ENCODE data around the gene RNF11. TPM values are rescaled to one million over a fixed set of nuclear protein-coding genes. Genes with fewer than 3 reads are reported as not detected.

RNF11 gene
- total RNA-seq, 2 experiments from 2014 or later: 21.5 to 22.6 TPM

DNA sequence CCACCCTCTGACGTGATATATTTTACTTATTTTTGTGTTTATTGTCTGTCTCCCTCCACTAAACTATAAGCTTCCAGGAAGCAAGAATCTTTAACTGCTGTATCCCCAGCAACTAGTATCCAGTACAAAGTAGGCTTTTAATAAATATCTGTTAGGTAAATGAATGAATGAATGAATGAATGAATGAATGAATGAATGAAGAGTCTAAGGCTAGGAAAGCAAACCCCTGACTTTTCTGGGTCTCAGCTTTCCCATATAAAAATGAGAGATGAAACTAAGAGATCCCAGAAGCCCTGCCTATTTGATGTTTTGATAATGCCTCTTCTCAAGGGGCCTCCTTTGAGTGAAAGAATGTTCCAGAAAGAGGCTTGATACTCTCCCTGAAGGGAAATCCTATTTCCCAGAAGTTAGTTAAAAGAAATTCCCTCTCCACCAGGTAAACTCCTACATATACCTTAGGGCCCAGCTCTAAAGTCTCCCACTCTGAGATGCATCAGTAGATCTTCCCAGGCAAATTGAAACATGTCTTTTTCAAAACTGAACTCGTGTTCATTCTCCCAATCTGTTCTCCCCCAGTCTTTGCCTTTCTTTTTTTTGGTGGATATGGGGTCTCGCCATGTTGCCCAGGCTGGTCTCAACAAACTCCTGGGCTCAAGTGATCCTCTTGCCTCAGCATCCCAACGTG, 86.5 kb downstream of the RNF11 start:
- Mint-ChIP-seq H3K27me3 (peaks cover 4% of the 10 kb centered on the region), H3K9me3 (no peaks in the 10 kb centered on the region), H3K4me3 (no peak overlapping the region), H3K27ac (no peak overlapping the region), H3K4me1 (ENCODE audit: low read depth) (no peaks in the 10 kb centered on the region), H3K36me3 (ENCODE audit: low read depth) (no peaks in the 10 kb centered on the region)
- CTCF ChIA-PET: interaction anchor here (1.7 kb wide), 1 partner anchor 52 kb away, joined by 3 read pairs; no protein-coding TSS in a partner anchor
- DNase-seq: no peak
- intact Hi-C loops (cut with micrococcal nuclease): no loop called here
- TF ChIP-seq, protein P1, sequence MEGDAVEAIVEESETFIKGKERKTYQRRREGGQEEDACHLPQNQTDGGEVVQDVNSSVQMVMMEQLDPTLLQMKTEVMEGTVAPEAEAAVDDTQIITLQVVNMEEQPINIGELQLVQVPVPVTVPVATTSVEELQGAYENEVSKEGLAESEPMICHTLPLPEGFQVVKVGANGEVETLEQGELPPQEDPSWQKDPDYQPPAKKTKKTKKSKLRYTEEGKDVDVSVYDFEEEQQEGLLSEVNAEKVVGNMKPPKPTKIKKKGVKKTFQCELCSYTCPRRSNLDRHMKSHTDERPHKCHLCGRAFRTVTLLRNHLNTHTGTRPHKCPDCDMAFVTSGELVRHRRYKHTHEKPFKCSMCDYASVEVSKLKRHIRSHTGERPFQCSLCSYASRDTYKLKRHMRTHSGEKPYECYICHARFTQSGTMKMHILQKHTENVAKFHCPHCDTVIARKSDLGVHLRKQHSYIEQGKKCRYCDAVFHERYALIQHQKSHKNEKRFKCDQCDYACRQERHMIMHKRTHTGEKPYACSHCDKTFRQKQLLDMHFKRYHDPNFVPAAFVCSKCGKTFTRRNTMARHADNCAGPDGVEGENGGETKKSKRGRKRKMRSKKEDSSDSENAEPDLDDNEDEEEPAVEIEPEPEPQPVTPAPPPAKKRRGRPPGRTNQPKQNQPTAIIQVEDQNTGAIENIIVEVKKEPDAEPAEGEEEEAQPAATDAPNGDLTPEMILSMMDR (IDR thresholded peaks at IDR 0.05): no peak
- POLR2A ChIA-PET: no interaction called here
- ATAC-seq: no peak

Other genes starting within 250 kb of the RNF11 start
- not detected for gene C1orf185, start 134.0 kb upstream of the RNF11 start, total RNA-seq
- under 1 TPM in 1 of 2 experiments, not detected in 1; 0.50 TPM for gene TTC39A, start 94.3 kb downstream of the RNF11 start, total RNA-seq

All from activated CD8-positive, alpha-beta T cell treated with anti-CD3 and anti-CD28 coated beads for 36 hours (primary cell).